ENCODE results near the gene PDP2. TPM values are rescaled to one million over a fixed set of nuclear protein-coding genes. Genes with fewer than 3 reads are reported as not detected.

The PDP2 gene
- total RNA-seq, 1 experiment from 2014 or later: 23.1 TPM

DNA sequence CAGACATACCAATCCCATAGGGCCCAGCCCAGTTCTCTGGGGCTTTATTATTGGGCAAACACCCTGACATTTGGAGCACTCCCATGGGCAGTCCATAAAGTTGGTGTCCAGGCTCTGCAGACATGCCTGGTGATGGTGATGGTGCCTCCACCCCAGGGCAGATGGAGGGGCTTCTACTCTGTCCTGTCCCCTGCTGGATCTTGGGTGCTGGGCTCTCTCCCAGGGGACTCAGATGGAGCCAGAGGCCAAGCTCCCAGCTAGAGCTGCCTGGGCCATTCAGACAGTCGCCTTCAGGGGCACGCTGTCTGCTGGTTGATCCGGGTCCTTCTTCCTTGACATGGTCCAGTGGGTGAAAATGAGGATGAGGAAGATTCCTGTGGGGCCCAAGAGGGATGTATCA, 27.8 kb downstream of the PDP2 start:
- Histone ChIP-seq H3K56ac (ENCODE audit: insufficient read length, low read depth, low read length) (no peak overlapping the region), H3K9me3 (ENCODE audit: control insufficient read depth, low read depth, low read length) (no peaks in the 10 kb centered on the region), H4K8ac (replicated peaks; ENCODE audit: insufficient read length, low read depth, low read length) (no peak overlapping the region), H2BK12ac (ENCODE audit: insufficient read length, low read depth, low read length) (no peak overlapping the region), H3K23me2 (ENCODE audit: insufficient read length, low read depth, low read length, poor library complexity, severe bottlenecking) (no peaks in the 10 kb centered on the region), H2BK15ac (ENCODE audit: low read depth, low read length) (no peak overlapping the region), H3K9ac (ENCODE audit: extremely low read depth, insufficient read length, low read length) (no peak overlapping the region), H3K4me2 (ENCODE audit: insufficient read depth, insufficient read length, low read length) (no peak overlapping the region), H3T11ph (ENCODE audit: low read length) (no peak overlapping the region), H4K91ac (ENCODE audit: insufficient read length, low read depth, low read length) (no peak overlapping the region), H3K18ac (ENCODE audit: insufficient read length, low read depth, low read length) (no peak overlapping the region), H3K4me1 (ENCODE audit: insufficient read depth, low read length) (no peaks in the 10 kb centered on the region), H2BK120ac (ENCODE audit: low read depth, low read length, poor library complexity, severe bottlenecking) (no peak overlapping the region), H2AK5ac (ENCODE audit: insufficient read length, low read length) (no peak overlapping the region), H3K23ac (ENCODE audit: insufficient read length, low read depth, low read length) (no peak overlapping the region), H3K14ac (ENCODE audit: insufficient read depth, low read length) (no peak overlapping the region; the same call in 1 of the 2 replicates), H3K4ac (ENCODE audit: low read depth, low read length) (no peak overlapping the region), H2BK20ac (ENCODE audit: low read depth, low read length, poor library complexity, severe bottlenecking) (no peak overlapping the region), H3K79me2 (ENCODE audit: insufficient read depth, low read length) (no peaks in the 10 kb centered on the region), H3K79me1 (ENCODE audit: insufficient read depth, low read depth, low read length, poor library complexity, severe bottlenecking) (no peaks in the 10 kb centered on the region), H4K5ac (ENCODE audit: insufficient read length, low read depth, low read length) (no peak overlapping the region), H4K20me1 (ENCODE audit: control insufficient read depth, insufficient read depth, insufficient read length) (no peaks in the 10 kb centered on the region), H3K27me3 (ENCODE audit: insufficient read depth, low read length) (no peaks in the 10 kb centered on the region), H2AFZ (ENCODE audit: low read length) (no peak overlapping the region), H2BK5ac (ENCODE audit: insufficient read length, low read length) (no peak overlapping the region), H3K27ac (ENCODE audit: insufficient read length, low read depth, low read length) (no peak overlapping the region)
- no peaks in the 10 kb centered on the region for H3K36me3 Mint-ChIP-seq (ENCODE audit: insufficient read depth in 1 of 3, low read depth in 3 of 3)
- no peak for DNase-seq
- H3K4me3 Mint-ChIP-seq: no peak overlapping the region
- no CpG with 5 or more reads among the region's 3 CpGs for WGBS (ENCODE audit: extremely low coverage, insufficient read length, low lambda C conversion rate)
- peaks cover 2 to 15% of the 10 kb centered on the region in 2 experiments; a peak in 3 of 4 replicates for H3K4me1 Mint-ChIP-seq
- TF ChIP-seq, protein P1, sequence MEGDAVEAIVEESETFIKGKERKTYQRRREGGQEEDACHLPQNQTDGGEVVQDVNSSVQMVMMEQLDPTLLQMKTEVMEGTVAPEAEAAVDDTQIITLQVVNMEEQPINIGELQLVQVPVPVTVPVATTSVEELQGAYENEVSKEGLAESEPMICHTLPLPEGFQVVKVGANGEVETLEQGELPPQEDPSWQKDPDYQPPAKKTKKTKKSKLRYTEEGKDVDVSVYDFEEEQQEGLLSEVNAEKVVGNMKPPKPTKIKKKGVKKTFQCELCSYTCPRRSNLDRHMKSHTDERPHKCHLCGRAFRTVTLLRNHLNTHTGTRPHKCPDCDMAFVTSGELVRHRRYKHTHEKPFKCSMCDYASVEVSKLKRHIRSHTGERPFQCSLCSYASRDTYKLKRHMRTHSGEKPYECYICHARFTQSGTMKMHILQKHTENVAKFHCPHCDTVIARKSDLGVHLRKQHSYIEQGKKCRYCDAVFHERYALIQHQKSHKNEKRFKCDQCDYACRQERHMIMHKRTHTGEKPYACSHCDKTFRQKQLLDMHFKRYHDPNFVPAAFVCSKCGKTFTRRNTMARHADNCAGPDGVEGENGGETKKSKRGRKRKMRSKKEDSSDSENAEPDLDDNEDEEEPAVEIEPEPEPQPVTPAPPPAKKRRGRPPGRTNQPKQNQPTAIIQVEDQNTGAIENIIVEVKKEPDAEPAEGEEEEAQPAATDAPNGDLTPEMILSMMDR (conservative IDR thresholded peaks at IDR 0.05): no peak
- no peak overlapping the region for H3K27ac Mint-ChIP-seq
- no peaks in the 10 kb centered on the region for H3K9me3 Mint-ChIP-seq
- H3K27me3 Mint-ChIP-seq (ENCODE audit: low read depth): peaks cover 26% of the 10 kb centered on the region
